ENCODE measurements around the gene ICOS.

ICOS gene, protein sequence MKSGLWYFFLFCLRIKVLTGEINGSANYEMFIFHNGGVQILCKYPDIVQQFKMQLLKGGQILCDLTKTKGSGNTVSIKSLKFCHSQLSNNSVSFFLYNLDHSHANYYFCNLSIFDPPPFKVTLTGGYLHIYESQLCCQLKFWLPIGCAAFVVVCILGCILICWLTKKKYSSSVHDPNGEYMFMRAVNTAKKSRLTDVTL

DNA sequence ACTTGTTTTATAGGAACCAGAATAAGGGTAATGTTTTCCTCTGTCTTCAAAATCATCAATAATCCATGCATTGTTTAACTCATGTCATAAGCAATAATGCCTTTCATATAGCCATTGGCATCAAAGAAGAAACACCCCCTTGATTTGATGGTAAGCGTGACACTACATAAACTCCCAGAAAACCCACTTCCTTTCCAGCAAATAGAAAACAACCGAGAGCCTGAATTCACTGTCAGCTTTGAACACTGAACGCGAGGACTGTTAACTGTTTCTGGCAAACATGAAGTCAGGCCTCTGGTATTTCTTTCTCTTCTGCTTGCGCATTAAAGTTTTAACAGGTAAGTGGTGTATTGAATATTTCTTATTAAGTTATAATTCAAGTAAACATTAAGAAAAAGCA is at the start of gene ICOS:
ICOS (plus strand) TSS at position 229 of the 400 bp plus-strand sequence; CDS start at position 281, 52 bp downstream.
- DNase-seq (ENCODE audit: low read depth, low spot score): no peak

DNA sequence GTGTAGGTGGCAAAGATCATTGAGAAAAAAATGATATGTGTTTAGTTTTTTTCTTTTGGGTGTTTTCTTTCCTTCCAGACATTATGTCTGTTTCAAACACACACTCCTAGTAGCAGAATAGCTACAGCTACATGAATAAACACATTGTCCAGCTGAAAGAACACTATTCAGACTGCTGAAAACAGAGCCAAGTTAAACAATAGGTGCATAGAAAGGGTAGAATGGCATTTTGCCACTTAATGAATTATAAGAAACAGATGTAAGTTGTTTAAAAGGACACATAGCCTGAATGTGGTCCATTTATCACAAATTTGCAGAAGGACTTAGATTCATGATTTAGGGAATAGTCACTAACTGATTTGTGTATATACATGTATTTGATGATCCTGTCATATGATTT is 48.9 kb upstream of the ICOS start:
- no peak for DNase-seq (ENCODE audit: low read depth, low spot score)

DNA sequence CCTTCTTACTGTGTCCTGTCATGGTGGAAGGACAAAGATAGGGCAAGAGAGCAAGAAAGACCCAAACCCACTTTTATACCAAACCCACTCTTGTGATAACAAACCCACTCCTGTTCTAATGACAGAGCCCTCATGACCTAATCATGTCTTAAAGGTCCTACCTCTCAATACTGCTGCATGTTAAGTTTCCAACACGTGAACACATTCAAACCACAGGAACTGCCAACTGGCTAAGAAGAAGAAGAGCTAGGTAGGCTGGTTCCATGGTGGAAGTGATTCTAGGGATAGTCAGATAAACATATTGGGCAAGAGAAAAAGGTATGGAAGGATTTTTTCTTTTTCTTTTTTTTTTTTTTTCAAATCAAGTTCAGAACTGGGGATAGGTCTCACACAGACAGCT is 47.0 kb upstream of the ICOS start:
- no peak for DNase-seq (ENCODE audit: low read depth, low spot score)

DNA sequence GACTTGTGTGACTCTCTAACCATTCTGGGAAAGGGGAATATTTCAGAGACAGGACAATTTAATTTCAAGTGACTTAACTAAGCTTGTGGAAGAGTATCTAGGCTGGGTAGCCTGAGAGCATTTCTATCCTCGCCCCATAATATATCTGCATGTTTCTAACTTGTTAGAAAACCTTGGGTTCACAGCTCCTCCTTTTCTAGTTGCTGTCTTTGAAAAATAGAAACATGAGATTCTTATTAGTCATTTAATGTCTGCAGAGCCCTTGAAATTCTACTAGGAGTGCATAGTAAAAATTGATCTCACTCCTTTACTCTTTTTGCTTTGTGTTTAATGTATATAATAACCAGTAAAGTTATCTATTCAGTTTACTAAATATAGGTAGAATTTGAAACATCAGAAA is 46.6 kb upstream of the ICOS start:
- no peak for DNase-seq (ENCODE audit: low read depth, low spot score)

DNA sequence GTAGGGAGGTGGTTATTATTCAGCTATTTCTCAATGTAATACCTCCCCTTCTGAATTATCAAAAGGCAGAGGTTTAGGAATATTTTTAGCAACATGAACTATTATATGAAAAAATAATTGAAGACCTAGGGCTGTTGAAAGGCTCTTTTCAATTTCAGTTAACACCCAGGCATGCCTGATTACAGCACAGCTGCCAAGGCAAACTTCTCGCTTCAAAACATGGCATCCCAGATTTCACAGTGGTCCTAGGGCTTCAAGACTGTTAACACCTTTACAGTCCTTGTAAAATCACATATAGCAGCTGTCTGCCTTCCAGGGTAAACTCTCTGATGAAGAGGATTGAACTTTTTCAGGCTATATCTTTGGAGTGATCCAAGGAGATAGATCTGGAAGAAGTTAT is 45.8 kb upstream of the ICOS start:
- no peak for DNase-seq (ENCODE audit: low read depth, low spot score)

DNA sequence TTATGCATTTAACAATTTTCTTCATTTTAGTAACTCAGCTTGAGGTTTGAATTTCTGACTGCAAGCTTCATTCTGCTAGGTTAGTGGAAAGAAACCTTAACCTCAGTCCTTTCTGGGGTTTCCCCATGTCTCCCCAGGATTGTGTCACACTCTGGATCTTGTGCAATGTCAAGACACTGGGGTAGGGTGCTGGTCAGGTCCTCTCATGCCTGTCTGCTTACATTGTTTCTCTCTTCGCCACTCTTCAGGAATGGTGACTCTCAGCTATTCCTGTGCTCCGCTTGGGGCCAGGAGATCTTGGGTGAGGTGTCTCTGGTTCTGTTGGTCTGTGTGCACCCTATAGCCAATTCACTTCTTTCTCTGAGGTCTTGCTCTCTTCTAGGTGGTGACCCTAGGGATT is 45.1 kb upstream of the ICOS start:
- no peak for DNase-seq (ENCODE audit: low read depth, low spot score)

DNA sequence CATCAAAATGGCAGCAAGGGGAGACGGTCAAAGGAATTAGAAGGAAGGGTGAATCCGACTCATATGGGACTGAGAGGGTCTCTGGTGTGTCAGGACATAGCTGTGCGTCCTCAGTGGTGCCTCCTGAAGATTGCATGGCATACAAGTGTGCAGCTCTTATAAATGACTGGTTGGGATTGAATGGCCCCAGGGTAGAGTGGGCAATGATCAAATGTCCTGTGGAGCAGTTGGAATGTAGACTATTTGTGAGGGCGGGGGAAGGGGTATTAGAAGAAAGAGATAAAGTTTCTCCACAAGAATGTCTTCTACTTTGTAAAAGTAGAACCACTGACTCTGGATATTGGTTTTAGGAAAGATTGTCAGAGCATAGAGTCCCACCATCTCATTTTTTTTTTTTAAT is 44.4 kb upstream of the ICOS start:
- no peak for DNase-seq (ENCODE audit: low read depth, low spot score)

DNA sequence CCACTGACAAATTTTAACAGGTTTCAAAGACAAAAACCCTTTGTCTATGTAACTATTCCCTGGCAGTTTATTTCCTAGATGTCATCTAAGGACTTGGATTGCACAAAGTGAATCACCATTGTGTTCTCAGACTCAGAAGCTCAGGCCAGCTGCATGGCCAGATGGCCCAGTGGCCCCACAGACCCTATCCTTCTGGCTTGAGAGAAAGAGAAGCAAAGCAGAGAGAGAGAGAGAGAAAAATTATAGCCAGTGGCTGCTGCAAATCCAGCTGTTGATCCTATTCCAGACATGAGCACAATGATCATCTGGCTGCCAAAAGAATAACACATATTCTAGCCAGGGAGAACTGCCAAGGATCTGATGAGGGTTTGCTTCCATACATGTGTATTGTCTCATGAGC is 43.2 kb upstream of the ICOS start:
- DNase-seq (ENCODE audit: low read depth, low spot score): no peak

DNA sequence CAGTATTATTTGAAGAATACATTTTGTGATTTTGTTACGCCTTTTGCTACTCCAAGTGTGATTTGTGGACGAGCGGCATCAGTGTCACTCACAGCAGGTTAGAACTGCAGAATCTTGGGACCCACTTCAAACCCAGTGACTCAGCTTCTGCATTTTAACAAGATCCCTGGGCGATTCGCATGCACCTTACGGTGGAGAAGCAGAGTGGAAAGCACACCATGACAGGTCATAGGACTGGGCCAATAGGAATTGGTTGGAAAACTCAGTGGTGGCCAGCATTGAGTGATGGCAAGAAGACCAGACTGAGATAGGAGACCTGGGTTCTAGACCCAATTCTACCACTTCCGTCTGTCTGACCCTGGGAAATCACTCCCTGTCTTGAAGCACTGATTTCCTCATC is 42.7 kb upstream of the ICOS start:
- DNase-seq (ENCODE audit: low read depth, low spot score): no peak

DNA sequence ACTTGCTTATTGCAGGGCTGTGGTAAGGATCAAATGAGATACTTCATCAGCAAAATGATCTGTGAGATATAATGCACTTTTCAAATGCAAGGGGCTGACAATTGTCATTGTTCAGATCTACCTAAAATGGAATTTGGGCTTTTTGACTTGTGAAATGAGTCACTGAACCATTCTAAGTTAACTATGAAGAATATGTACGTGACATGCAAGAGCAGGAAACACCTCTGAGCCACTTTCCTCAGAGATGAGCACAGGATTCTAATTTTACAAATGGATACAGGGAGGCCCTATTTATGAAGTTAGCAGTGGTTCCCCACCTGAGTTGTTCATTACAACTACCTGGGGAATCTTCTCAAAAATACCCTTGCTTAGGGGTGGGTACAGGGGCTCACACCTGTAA is 42.3 kb upstream of the ICOS start:
- no peak for DNase-seq (ENCODE audit: low read depth, low spot score)

DNA sequence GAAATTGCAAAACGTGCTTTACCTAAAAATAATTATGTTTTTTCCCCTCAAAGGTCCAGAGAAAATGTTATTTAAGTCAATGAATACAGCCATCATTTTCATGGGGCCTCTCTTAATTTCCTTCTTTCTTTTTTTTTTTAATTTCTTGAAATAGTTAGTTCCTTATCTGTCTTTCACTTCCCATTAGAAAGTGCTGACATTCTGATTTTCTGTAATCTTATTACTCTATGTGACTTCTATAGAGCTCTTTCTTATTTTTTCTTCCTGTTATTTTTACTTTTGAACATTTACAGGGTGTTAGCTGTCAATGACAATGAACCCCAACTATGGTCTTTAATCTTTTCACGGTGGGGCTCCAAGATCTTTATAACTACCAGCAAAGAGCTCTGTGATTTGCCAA is 39.0 kb upstream of the ICOS start:
- no peak for DNase-seq (ENCODE audit: low read depth, low spot score)

DNA sequence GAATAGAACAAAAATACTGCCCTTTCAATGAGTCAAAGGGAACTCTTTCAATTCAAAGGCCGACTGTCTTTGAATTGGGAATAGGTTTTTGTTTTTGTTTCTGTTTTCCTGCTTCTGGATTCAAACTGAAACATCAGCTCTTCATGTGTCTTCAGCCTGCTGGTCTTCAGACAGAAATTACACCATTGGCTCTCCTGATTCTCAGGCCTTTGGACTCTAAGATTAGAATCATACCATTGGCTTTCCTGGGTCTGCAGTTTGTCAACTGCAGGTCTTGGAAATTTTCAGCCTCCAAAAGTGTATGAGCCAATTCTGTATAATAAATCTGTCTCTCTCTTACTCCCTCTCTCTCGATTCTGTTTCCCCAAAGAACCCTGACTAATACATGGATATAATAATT is 37.9 kb upstream of the ICOS start:
- DNase-seq (ENCODE audit: low read depth, low spot score): no peak

DNA sequence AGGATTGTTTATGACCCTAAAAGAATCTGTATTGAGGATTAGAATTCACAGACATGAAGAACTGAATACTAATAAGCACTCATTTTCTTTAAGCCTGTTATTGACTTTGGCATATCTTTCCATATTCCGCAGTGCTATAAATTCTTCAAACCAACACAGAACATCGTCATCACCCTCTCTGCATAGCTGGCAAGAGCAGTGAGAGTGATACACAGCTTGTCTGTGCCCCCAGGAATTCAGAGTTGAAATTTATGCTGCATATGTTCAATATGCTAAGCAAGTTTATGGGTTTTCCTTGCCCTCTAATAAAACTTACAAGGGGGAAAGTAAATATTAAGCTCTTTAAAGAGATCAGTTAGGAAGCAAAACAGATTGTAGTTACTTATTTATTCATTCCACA is 36.3 kb upstream of the ICOS start:
- DNase-seq (ENCODE audit: low read depth, low spot score): no peak

DNA sequence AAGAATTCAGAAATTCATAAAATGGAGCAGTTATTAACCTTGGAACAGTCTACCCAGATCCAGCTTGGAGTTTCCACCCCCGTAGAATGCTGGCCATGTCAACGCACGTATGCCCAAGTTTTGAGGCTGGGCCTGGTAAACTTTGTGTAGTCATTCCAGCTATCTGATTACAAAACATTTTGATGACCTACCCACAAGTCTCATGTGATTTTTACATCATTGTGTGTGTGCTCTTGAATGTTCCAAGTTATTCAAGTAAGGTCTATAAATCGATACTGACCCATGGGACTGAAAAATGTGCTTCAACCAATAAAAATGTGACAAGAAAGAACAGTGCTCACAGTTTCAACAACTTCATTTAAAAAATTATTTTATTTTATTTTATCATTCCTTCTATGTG is 32.5 kb upstream of the ICOS start:
- no peak for DNase-seq (ENCODE audit: low read depth, low spot score)

DNA sequence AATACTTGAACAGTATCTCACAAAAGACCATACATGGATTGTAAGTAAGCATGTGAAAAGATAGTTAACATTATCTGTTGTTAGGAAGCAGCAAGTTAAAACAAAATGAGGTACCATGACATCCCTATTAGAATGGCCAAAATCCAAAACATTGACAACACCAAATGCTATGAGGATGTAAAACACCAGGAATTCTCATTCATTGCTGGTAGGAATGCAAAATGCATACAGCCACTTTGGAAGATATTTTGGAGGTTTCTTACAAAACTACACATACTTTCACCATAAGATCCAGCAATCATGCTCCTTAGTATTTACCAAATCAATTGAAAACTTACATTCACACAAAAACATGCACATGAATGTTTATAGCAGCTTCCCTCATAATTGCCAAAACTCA is 30.9 kb upstream of the ICOS start:
- DNase-seq (ENCODE audit: low read depth, low spot score): no peak

DNA sequence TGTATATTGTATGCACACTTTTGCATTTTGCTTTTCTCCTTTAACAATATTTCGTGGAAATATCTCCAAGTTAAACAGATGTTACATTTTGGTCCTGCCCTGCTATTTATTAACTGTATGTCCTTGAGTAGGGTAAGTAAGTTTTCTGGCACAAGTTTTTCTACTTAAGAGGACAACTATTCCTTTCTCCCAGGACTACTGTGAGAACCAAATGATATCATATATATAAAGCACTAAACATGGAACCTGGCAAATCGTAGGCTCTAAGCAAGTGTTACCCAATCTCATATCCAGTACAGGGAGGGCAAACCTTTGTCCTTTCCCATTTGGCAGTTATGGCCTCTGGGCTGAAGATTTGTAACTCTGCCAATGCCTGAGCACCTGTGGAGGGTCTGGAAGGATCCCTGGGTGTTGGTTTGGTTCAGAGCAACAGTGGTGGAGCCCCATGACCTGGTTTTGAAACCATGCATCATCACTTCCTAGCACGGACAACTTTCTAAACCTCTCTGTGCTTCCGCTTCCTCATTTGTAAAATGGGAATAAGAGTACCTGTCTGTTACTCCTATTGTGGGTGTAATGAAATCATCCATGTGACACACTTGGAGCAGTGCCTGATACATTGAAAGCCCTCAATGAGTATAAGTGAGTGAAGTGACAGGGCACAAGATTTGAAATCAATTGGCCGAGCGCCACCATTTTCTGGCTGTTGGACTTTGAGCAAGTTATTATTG is 28.3 kb upstream of the ICOS start:
- no peak for DNase-seq (ENCODE audit: low read depth, low spot score)

DNA sequence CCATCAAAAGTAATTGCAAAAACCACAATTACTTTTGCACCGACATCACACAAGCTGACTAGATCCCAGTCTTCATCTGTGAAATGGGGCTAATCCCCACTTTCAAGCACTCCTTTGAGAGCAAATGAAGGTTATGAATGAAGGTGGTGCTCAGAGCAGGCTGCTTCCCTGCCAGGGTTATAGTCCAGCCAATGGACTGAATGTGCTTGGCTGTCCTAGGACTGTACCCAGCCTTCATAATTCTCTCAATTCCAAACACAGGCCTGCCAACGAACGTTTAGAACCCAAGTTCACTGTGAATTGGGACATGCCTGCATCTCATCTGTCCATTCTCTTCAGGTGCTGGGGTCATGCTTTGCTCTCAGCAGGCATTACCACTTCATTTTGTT is 27.8 kb upstream of the ICOS start:
- DNase-seq (ENCODE audit: low read depth, low spot score): no peak

DNA sequence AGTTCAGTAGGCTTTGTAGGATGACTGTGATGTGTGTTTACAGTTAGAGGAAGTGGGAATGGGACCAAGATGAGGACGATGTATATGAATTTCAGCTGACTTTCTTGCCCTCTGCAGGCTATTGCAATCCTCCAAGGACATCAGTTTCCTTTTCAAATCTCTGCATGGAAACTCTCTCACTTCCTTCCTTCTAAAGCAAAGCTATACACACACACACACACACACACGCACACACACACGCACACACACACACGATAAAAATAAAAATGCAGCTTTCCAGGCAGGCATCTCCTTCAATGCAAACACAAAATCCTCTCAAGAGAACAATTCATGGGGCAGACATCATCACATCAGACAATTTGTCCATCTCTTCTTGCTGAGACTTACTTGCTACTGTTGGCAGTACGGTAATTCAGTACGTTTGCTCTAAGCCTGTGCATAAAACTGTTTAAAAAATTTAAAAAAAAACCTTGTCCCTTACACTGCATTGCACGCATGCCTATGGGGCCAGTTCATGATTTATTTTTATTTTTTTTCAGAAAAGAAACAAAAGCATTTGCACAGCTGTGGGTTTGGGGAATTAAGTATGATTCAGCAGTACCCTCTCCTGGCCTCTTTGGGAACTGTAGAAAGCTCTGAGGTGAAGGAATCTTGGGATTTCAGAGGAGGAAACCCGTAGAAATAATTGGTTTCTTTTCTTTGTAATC is 27.1 kb upstream of the ICOS start:
- DNase-seq (ENCODE audit: low read depth, low spot score): no peak

DNA sequence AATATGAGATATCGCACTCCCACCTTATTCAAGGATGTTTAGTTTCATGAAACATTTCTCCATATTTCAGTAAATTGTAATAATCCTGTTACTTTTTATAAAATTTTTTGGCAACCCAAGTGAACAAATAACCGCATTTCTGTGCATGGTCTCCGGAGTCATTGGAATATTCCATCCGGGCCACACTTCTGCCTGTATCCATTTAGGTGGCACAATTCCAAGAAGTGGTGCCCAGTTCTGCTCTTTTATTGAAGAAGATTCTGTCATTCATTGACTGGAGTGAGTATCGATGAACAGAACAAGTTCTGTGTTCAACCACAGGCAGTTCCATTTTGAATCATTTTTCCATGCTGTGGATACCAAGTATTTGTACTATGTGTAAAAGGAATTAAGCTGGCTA is 26.6 kb upstream of the ICOS start:
- DNase-seq (ENCODE audit: low read depth, low spot score): no peak

DNA sequence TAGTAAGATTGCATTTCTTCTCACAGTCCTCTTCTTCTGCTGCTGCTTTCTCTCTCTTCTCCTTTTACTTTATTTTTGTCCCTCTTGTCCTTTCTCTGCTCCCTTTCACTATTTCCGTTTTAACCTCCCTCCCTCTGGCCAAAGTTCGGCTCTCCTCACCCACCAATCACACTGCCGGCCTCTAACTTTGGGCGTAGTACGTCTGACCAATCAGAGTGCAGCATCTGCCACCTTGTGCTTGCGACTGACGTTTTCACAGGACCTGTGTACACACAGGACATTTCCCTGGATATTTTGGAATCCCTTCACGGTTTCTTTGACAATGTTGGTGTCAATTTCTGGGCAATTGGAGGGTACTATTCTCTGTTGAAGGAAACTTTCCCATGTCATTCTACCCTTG is 22.6 kb upstream of the ICOS start:
- DNase-seq (ENCODE audit: low read depth, low spot score): no peak

DNA sequence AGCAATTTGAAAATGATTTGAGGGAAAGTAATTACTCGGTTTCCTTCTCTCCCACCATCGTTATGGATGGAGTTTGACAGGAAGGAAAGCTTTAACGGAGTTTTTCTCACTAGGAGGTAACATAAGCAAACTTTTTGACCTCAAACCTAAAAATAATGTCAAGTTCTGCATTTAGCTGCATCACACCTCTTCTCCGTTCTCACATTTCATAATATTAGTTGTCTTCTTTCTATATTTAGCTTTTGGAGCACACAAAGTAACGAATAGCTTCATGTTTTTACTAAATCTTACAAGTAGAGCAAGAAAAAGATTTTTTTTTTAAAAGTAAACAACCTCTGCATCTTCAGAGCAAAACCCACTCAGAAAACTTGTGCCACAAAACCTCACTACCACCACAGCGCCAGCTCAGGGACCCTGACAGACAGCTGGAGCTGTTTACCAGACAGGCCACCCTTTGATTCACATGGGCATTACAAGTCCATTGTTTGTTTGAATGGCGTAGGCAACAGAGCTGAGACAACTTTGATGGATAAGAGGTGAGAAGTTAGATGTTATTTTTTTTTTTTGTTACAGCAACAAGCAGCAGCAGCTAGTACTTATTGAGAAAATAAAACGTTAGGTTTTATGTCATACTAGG is 21.9 kb upstream of the ICOS start:
- DNase-seq (ENCODE audit: low read depth, low spot score): no peak

DNA sequence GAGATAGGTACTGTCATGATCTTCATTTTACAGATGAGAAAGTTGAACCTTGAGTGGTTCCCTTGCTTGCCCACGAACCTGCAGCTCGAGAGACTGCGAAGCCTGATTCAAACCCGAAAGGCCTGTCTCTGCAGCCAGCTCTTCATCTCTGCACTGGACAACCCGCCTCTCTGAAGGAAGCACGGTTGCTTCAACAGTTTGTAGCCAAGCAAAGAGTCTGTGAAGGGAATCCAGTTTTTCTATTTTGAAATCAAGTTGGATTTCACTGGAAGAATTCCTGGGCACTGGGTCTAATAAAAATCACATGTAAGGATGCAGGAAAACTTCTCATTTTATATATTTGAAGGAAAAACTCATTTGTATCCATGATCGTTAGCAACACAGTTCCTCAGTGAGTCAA is 21.3 kb upstream of the ICOS start:
- no peak for DNase-seq (ENCODE audit: low read depth, low spot score)

DNA sequence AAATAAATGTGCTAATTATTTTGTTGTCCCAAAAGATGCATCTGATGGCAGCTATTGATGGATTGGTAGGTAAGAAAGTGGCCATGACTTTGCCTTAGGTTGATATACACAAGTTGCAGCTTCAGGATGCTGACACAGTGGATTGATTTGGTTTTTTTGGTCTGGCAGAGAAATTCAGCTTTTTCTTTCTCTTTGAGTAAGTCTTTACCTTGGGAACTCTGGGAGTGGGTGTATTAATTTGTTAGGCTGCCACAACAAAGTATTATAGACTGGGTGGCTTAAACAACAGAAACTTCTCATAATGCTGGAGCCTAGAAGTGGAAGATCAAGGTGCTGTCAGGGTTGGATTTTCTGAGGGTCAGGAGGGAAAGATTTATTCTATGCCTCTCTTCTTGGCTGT is 19.8 kb upstream of the ICOS start:
- DNase-seq (ENCODE audit: low read depth, low spot score): no peak

Data from activated naive CD8-positive, alpha-beta T cell treated with anti-CD3 and anti-CD28 coated beads, Interleukin-2, amount 50 U/mL, for 16 hours (primary cell).